Esophagus muscularis mucosa (tissue), 4 donors: Measurements from ENCODE around the gene DLG1. TPM values are rescaled to one million over a fixed set of nuclear protein-coding genes. Genes with fewer than 3 reads are reported as not detected.
A peak's percentile ranks its signal among the peaks of the same experiment; 100 is the strongest.

Experiments used
- DNase-seq: peaks from one replicate; pipeline ENCODE4 v3.0.0-alpha.2; 2017; ENCODE audit errors: extremely low spot score
- H3K27ac ChIP-seq, 4 donors: fragments of 200-600 bp; sonication (generic); replicated peaks in 1 of 4; 1 replicate in 3 of 4; 2 replicates in 1 of 4; pipeline ENCODE4 v1.5.1; 2016 to 2019; ENCODE audit warnings: mild to moderate bottlenecking in 1 of 4
- H3K27me3 ChIP-seq, 4 donors: fragments of 200-600 bp; sonication (generic); one replicate each; pipeline versions ENCODE4 v1.5.1 to v1.6.0; 2016 to 2019
- H3K36me3 ChIP-seq, 4 donors: fragments of 200-600 bp; sonication (generic); one replicate each; pipeline ENCODE4 v1.5.1; 2016 to 2019
- H3K4me1 ChIP-seq, 4 donors: fragments of 200-600 bp; sonication (generic); one replicate each; pipeline ENCODE4 v1.5.1; 2016 to 2019
- H3K4me3 ChIP-seq, 4 donors: fragments of 200-600 bp; sonication (generic); 1 replicate in 2 of 4; 2 replicates in 2 of 4; pipeline ENCODE4 v1.5.1; 2016 to 2019; ENCODE audit warnings: mild to moderate bottlenecking in 4 of 4, moderate library complexity in 1 of 4
- H3K9me3 ChIP-seq, 4 donors: fragments of 200-600 bp; sonication (generic); 1 replicate in 3 of 4; 2 replicates in 1 of 4; pipeline ENCODE4 v1.5.1; 2016 to 2019
- EP300 ChIP-seq: sonication (generic); formaldehyde crosslinking; IDR thresholded peaks from one replicate; pipeline ENCODE4 v1.6.1; 2017; ENCODE audit warnings: antibody characterized with exemption
- POLR2A ChIP-seq: fragments of 450-650 bp; IDR thresholded peaks from one replicate; pipeline ENCODE4 v1.6.1; 2017; ENCODE audit warnings: antibody characterized with exemption, moderate library complexity, mild to moderate bottlenecking, low read depth
- POLR2AphosphoS5 ChIP-seq, 2 donors: sonication (generic); formaldehyde crosslinking; IDR thresholded peaks; one replicate each; pipeline ENCODE4 v1.6.1; 2017; ENCODE audit warnings: antibody characterized with exemption in 2 of 2
- WGBS: methylation state at CpG from one replicate; pipeline ENCODE4 v1.1.5; 2018; 5-methylcytosine and 5-hydroxymethylcytosine counted together
- intact Hi-C: fragments of 100-400 bp; cut with DNase I; formaldehyde crosslinking; loops from one replicate; pipeline ENCODE4 v1.15.1; 2023
- total RNA-seq, 4 donors: library from RNA; depleted of rRNA; stranded (reverse); fragments of >200 nt; gene quantifications; one replicate each; pipeline versions ENCODE4 v1.1.0 to v1.2.1, GENCODE V29; 2016
- TF ChIP-seq, protein P1 (sequence below), 3 experiments: fragments of 200-600 bp in 2 of 3; fragments of 450-650 bp in 1 of 3; sonication (generic) in 2 of 3; IDR thresholded peaks; one replicate each; pipeline ENCODE4 v1.5.1; 2017 to 2019; ENCODE audit warnings: antibody characterized with exemption in 3 of 3, mild to moderate bottlenecking in 2 of 3, moderate library complexity in 1 of 3

The DLG1 gene
- total RNA-seq, 4 donors from 2014 or later = 56.8 to 73.1 (median 69.1) TPM

DNA sequence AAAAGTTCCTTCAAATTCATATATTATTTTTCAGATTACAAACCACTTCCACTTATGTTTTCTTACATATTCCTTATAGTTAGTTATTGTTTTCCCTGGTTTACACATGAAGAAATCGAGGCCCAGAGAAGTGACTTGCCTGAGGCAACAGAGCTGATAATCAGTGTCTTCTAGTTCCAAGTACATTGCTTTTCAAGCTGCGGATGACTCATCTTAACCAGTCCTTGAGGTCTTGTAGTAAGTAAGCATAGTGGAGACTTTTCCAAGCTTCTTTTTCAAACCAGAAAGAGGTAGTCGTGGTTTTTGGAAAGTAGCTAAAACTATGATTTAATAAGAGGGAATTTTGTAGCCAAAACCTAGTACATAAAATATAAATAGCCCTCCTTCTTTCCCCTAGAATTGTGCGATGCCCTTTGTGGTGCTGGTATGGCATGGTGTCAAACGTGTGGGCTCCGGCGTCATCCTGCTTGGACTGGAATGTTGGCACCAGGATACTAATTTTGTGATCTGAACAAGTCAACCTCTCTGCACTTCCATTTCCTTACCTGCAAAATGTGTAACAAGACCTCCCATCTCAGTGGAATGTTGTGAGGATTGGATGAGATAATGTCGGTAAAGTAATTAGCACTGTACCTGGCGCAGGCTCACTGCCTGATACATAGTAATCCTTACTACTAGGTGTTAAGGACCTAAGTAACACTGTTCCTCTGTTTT is 19.0 kb upstream of the DLG1 start:
- H3K4me3 ChIP-seq = no peak overlapping the region
- WGBS = 81% methylated on average over 9 of the region's 9 CpGs

DNA sequence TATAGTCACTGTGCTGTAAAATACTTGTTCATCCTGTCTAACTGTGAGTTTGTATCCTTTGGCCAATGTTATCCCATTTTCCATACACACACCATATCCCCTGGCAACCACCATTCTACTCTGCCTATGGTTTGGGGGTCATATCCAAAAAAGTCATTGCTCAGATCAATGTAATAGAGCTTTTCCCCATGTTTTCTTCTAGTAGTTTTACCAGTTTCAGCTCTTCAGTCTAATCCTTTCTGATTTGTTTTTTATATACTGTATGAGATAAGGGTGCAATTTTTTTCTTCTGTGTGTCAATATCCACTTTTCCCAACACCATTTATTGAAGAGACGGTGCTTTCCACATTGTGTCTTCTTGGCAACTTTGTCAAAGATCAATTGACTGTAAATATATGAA is 14.0 kb upstream of the DLG1 start:
- Histone ChIP-seq H3K36me3 (no peaks in the 10 kb centered on the region), H3K27me3 (no peaks in the 10 kb centered on the region), H3K27ac (no peak overlapping the region), H3K4me3 (no peak overlapping the region), H3K9me3 (no peaks in the 10 kb centered on the region), H3K4me1 (peaks cover 5 to 24% (median 22%) of the 10 kb centered on the region in 4 donors)
- peak; percentile 10 for DNase-seq
- intact Hi-C loops = no loop called here
- TF ChIP-seq POLR2AphosphoS5 (IDR thresholded peaks at IDR 0.05) (no peak), EP300 (no peak), POLR2A (no peak)
- TF ChIP-seq, protein P1, sequence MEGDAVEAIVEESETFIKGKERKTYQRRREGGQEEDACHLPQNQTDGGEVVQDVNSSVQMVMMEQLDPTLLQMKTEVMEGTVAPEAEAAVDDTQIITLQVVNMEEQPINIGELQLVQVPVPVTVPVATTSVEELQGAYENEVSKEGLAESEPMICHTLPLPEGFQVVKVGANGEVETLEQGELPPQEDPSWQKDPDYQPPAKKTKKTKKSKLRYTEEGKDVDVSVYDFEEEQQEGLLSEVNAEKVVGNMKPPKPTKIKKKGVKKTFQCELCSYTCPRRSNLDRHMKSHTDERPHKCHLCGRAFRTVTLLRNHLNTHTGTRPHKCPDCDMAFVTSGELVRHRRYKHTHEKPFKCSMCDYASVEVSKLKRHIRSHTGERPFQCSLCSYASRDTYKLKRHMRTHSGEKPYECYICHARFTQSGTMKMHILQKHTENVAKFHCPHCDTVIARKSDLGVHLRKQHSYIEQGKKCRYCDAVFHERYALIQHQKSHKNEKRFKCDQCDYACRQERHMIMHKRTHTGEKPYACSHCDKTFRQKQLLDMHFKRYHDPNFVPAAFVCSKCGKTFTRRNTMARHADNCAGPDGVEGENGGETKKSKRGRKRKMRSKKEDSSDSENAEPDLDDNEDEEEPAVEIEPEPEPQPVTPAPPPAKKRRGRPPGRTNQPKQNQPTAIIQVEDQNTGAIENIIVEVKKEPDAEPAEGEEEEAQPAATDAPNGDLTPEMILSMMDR (IDR thresholded peaks at IDR 0.05) = no peak
- WGBS = 100% methylated on average over 1 of the region's 1 CpG

More for the DNA sequence above, 19.0 kb upstream of the DLG1 start:
- Histone ChIP-seq H3K36me3 (no peaks in the 10 kb centered on the region), H3K27me3 (peaks cover 0 to 7% (median 0%) of the 10 kb centered on the region in 4 donors), H3K9me3 (no peaks in the 10 kb centered on the region), H3K4me1 (no peaks in the 10 kb centered on the region), H3K27ac (no peak overlapping the region)
- DNase-seq = peak; percentile 82
- intact Hi-C loops = no loop called here
- TF ChIP-seq POLR2AphosphoS5 (IDR thresholded peaks at IDR 0.05) (no peak), POLR2A (no peak), EP300 (no peak)
- TF ChIP-seq, protein P1 (IDR thresholded peaks at IDR 0.05) = no peak

GRCh38 chr3:197311591-197311990 is 13.2 kb upstream of the DLG1 start:
- Histone ChIP-seq H3K27ac (no peak overlapping the region), H3K9me3 (no peaks in the 10 kb centered on the region), H3K36me3 (no peaks in the 10 kb centered on the region), H3K4me3 (no peak overlapping the region), H3K4me1 (peaks cover 5 to 24% (median 22%) of the 10 kb centered on the region in 4 donors), H3K27me3 (no peaks in the 10 kb centered on the region)
- no peak for DNase-seq
- intact Hi-C loops = no loop called here
- no peak for TF ChIP-seq POLR2AphosphoS5 (IDR thresholded peaks at IDR 0.05)
- TF ChIP-seq, protein P1 (IDR thresholded peaks at IDR 0.05) = no peak
- no peak for TF ChIP-seq EP300
- TF ChIP-seq POLR2A = no peak
- over 99% methylated on average over 3 of the region's 3 CpGs for WGBS

- DNase-seq = peak; percentile 34
- no peak overlapping the region for H3K4me3 ChIP-seq
- H3K36me3 ChIP-seq = no peaks in the 10 kb centered on the region
- TF ChIP-seq, protein P1 (IDR thresholded peaks at IDR 0.05) = no peak
- TF ChIP-seq POLR2AphosphoS5 (IDR thresholded peaks at IDR 0.05) (no peak), POLR2A (no peak), EP300 (no peak)
- 45% methylated on average over 5 of the region's 5 CpGs for WGBS
- peaks cover 5 to 24% (median 22%) of the 10 kb centered on the region in 4 donors for H3K4me1 ChIP-seq
- H3K27ac ChIP-seq = peak overlapping the region in 3 of 4 donors; percentile 5 to 21 (median 10)
- intact Hi-C loops = no loop called here
- no peaks in the 10 kb centered on the region for H3K9me3 ChIP-seq
- H3K27me3 ChIP-seq = no peaks in the 10 kb centered on the region
Measured at GRCh38 chr3:197309528-197310361, 11.3 kb upstream of the DLG1 start.
